ENCODE data around the gene SLC16A10.

DNA sequence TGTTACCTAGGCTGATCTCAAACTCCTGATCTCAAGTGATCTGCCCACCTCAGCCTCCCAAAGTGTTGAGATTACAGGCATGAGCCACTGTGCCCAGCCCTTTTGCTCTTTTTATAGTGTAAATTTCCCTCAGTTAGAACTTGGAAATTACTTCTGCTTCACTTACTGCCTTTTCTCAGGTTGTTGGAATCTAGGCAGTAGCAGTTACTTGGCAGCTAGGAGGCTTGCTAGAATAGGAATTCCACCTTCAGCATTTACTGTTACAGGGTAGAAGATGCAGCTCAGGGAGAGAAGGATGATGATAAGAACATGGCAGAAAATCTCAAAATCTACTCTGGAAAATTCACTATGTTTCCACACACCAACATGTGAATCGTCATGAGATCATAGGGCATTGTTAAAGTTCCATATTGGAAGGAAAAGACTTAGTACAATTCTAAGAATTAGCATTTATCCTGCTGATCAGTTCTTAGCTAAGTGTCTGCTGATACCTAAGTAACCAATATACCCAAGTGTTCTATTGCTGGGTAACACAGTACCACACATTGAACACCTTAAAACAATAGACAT lies 182.2 kb downstream of the SLC16A10 start:
- TF ChIP-seq CEBPB (IDR thresholded peaks at IDR 0.05) (no peak), REST (IDR thresholded peaks at IDR 0.05; ENCODE audit: low read depth) (no peak), EP300 (IDR thresholded peaks at IDR 0.05; ENCODE audit: borderline replicate concordance) (no peak), CREB1 (IDR thresholded peaks at IDR 0.05; ENCODE audit: low read depth) (no peak), TAF1 (IDR thresholded peaks at IDR 0.05; ENCODE audit: low read depth) (no peak), EGR1 (IDR thresholded peaks at IDR 0.05) (no peak), YY1 (IDR thresholded peaks at IDR 0.05; ENCODE audit: low read depth) (no peak), NFIC (IDR thresholded peaks at IDR 0.05) (no peak), RAD21 (IDR thresholded peaks at IDR 0.05; ENCODE audit: low read depth) (no peak)
- TF ChIP-seq, protein P1, sequence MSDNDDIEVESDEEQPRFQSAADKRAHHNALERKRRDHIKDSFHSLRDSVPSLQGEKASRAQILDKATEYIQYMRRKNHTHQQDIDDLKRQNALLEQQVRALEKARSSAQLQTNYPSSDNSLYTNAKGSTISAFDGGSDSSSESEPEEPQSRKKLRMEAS (IDR thresholded peaks at IDR 0.05), result no peak

All from Ishikawa (cell line).